GM23338 (cell line): ENCODE measurements around the gene RAD23B. TPM values are rescaled to one million over a fixed set of nuclear protein-coding genes. Genes with fewer than 3 reads are reported as not detected.

Experiments
- ATAC-seq: fragments of 200-7000 bp; cut with Tn5 transposase; 3 replicates; pipeline ENCODE4 v1.9.1; 2020
- DNase-seq: peaks from one replicate; pipeline ENCODE4 v3.0.0-alpha.2; 2015; ENCODE audit warnings: low spot score
- H2AFZ ChIP-seq: fragments of 200-600 bp; sonication (generic); 2 replicates; pipeline ENCODE4 v1.8.0; 2016; ENCODE audit warnings: antibody characterized with exemption, mild to moderate bottlenecking, moderate library complexity
- H3F3A ChIP-seq: fragments of 200-600 bp; sonication (generic); replicated peaks from 2 replicates; pipeline ENCODE4 v1.8.0; 2017; ENCODE audit warnings: antibody characterized with exemption, mixed run types, low read depth
- H3K27ac ChIP-seq: fragments of 200-600 bp; sonication (generic); 2 replicates; pipeline ENCODE4 v1.6.1; 2016; ENCODE audit warnings: low read depth
- H3K27me3 ChIP-seq: fragments of 200-600 bp; sonication (generic); 2 replicates; pipeline ENCODE4 v1.8.0; 2016; ENCODE audit warnings: mild to moderate bottlenecking, mixed run types, moderate library complexity; ENCODE audit not compliant: insufficient read depth
- H3K36me3 ChIP-seq: fragments of 200-600 bp; sonication (generic); 2 replicates; pipeline ENCODE4 v1.8.0; 2016; ENCODE audit warnings: mild to moderate bottlenecking; ENCODE audit not compliant: insufficient read depth
- H3K4me1 ChIP-seq: fragments of 200-600 bp; sonication (generic); 2 replicates; pipeline ENCODE4 v1.8.0; 2016; ENCODE audit warnings: mild to moderate bottlenecking, moderate library complexity; ENCODE audit not compliant: insufficient read depth
- H3K4me2 ChIP-seq: fragments of 200-600 bp; sonication (generic); 2 replicates; pipeline ENCODE4 v1.7.1; 2017; ENCODE audit warnings: mixed run types
- H3K4me3 ChIP-seq: fragments of 200-600 bp; sonication (generic); 2 replicates; pipeline ENCODE4 v1.6.1; 2016; ENCODE audit warnings: mixed run types
- H3K79me2 ChIP-seq: fragments of 200-600 bp; sonication (generic); replicated peaks from 2 replicates; pipeline ENCODE4 v1.8.0; 2017; ENCODE audit warnings: mild to moderate bottlenecking; ENCODE audit not compliant: insufficient read depth
- H3K9me2 ChIP-seq: fragments of 200-600 bp; sonication (generic); 2 replicates; pipeline ENCODE4 v1.8.0; 2017; ENCODE audit not compliant: insufficient read depth
- H4K20me1 ChIP-seq: fragments of 200-600 bp; sonication (generic); replicated peaks from 2 replicates; pipeline ENCODE4 v1.8.0; 2017; ENCODE audit warnings: mild to moderate bottlenecking; ENCODE audit not compliant: insufficient read depth
- H3K27ac Mint-ChIP-seq: 2 replicates; pipeline ENCODE4 v1.8.0; 2020; ENCODE audit warnings: inconsistent platforms, mild to moderate bottlenecking, moderate library complexity, mixed read lengths
- H3K27me3 Mint-ChIP-seq: 3 replicates; pipeline ENCODE4 v1.8.0; 2022; ENCODE audit warnings: low read depth, mild to moderate bottlenecking, moderate library complexity, mixed read lengths, inconsistent platforms; ENCODE audit not compliant: insufficient read depth, poor library complexity
- H3K36me3 Mint-ChIP-seq: 3 replicates; pipeline ENCODE4 v1.8.0; 2021; ENCODE audit warnings: low read depth, mild to moderate bottlenecking, inconsistent platforms, moderate library complexity, mixed read lengths
- H3K4me1 Mint-ChIP-seq: 3 replicates; pipeline ENCODE4 v1.8.0; 2020; ENCODE audit warnings: mild to moderate bottlenecking, inconsistent platforms, mixed read lengths
- H3K4me3 Mint-ChIP-seq: 3 replicates; pipeline ENCODE4 v1.8.0; 2021; ENCODE audit warnings: moderate library complexity, mild to moderate bottlenecking, inconsistent platforms, mixed read lengths
- H3K9me3 Mint-ChIP-seq: 3 replicates; pipeline ENCODE4 v1.8.0; 2020; ENCODE audit warnings: moderate library complexity, mild to moderate bottlenecking, inconsistent platforms, mixed read lengths
- CREB1 ChIP-seq: fragments of 250-450 bp; sonication (Bioruptor Pico); IDR thresholded peaks from 2 replicates; pipeline ENCODE4 v1.5.0; 2020; ENCODE audit warnings: low read depth, mild to moderate bottlenecking, moderate library complexity
- EZH2 ChIP-seq: fragments of 200-600 bp; sonication (generic); IDR thresholded peaks from one replicate; pipeline ENCODE4 v1.8.0; 2017; ENCODE audit warnings: antibody characterized with exemption, mild to moderate bottlenecking, low read depth; ENCODE audit not compliant: unreplicated experiment
- EZH2phosphoT487 ChIP-seq: fragments of 200-600 bp; sonication (generic); IDR thresholded peaks from one replicate; pipeline ENCODE4 v1.8.1; 2018; ENCODE audit warnings: antibody characterized with exemption; ENCODE audit not compliant: unreplicated experiment
- JUNB ChIP-seq: IDR thresholded peaks from one replicate; pipeline ENCODE4 v1.6.1; 2016; ENCODE audit warnings: antibody characterized with exemption; ENCODE audit not compliant: unreplicated experiment
- NANOG ChIP-seq: IDR thresholded peaks from 2 replicates; pipeline ENCODE4 v1.6.1; 2016; ENCODE audit warnings: antibody characterized with exemption, borderline replicate concordance
- POLR2AphosphoS5 ChIP-seq: IDR thresholded peaks from 2 replicates; pipeline ENCODE4 v1.6.1; 2016; ENCODE audit warnings: antibody characterized with exemption, low read depth
- REST ChIP-seq: IDR thresholded peaks from one replicate; pipeline ENCODE4 v1.6.1; 2018; ENCODE audit warnings: antibody characterized with exemption; ENCODE audit not compliant: unreplicated experiment
- STAT1 ChIP-seq: IDR thresholded peaks from one replicate; pipeline ENCODE4 v1.6.1; 2016; ENCODE audit warnings: antibody characterized with exemption; ENCODE audit not compliant: unreplicated experiment
- ZNF114 ChIP-seq: fragments of 250-450 bp; sonication (Bioruptor Pico); IDR thresholded peaks from 2 replicates; pipeline ENCODE4 v1.5.0; 2020; ENCODE audit warnings: mild to moderate bottlenecking, moderate library complexity
- ZNF331 ChIP-seq: fragments of 250-450 bp; sonication (Bioruptor Pico); IDR thresholded peaks from 2 replicates; pipeline ENCODE4 v1.5.0; 2020; ENCODE audit warnings: low read depth, mild to moderate bottlenecking, moderate library complexity
- ZNF462 ChIP-seq: fragments of 250-450 bp; sonication (Bioruptor Pico); IDR thresholded peaks from 2 replicates; pipeline ENCODE4 v1.5.0; 2020; ENCODE audit warnings: mild to moderate bottlenecking, moderate library complexity
- polyA plus RNA-seq: library from polyadenylated mRNA; unstranded; fragments of >200 nt; fragmentation: Nextera tagmentation; extraction: Ambion mirVana; gene quantifications from 2 replicates; pipeline ENCODE4 v1.2.1, GENCODE V29; 2016
- total RNA-seq: library from RNA; depleted of rRNA; stranded (reverse); fragments of >200 nt; shearing (Covaris generic); gene quantifications from 2 replicates; pipeline ENCODE4 v1.2.3, GENCODE V29; 2014
- TF ChIP-seq, protein P1 (sequence below), 2 experiments: fragments of 200-600 bp in 1 of 2; sonication (generic) in 1 of 2; conservative IDR thresholded peaks; 2 replicates each; pipeline versions ENCODE4 v1.5.1 to v1.6.1; 2016 to 2017; ENCODE audit warnings: antibody characterized with exemption in 2 of 2, low read depth in 2 of 2, mild to moderate bottlenecking in 2 of 2, moderate library complexity in 1 of 2
- TF ChIP-seq, protein P2 (sequence below): IDR thresholded peaks from 2 replicates; pipeline ENCODE4 v1.6.1; 2016; ENCODE audit warnings: antibody characterized with exemption

Gene RAD23B
- total and polyA plus RNA-seq, 2 experiments from 2014 or later: 31.1 to 137 TPM

DNA sequence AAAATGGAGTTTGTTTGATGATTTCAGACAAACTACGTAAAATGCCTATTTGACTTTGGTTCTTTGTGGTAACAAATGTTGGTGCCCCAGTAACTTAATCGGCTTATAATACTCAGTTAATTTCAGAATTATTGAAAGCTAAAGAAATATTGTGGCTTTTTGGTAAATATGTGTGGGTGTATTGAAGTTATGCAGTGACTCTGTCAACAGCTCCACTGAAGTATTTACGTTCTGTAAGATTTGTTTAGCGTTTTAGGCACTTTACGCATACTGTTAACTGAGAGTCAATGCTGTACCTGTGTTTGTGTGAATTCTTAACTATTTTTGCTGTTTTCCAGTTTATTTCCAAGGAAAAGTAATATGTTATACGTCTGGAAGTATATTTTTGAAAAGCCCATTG is 2.2 kb downstream of the RAD23B start:
- Histone ChIP-seq H3K9me2 (no peaks in the 10 kb centered on the region), H3K4me2 (peak overlapping the region; percentile 81), H3K79me2 (peaks cover 73% of the 10 kb centered on the region), H3K4me1 (peaks cover 50% of the 10 kb centered on the region), H3K27me3 (no peaks in the 10 kb centered on the region), H3F3A (no peaks in the 10 kb centered on the region), H3K4me3 (peak overlapping the region; percentile 60), H2AFZ (no peak overlapping the region), H3K36me3 (no peaks in the 10 kb centered on the region), H4K20me1 (peaks cover 42% of the 10 kb centered on the region), H3K27ac (no peak overlapping the region)
- ATAC-seq: no peak
- DNase-seq: no peak
- peak overlapping the region; percentile 92 for H3K4me3 Mint-ChIP-seq
- H3K36me3 Mint-ChIP-seq: peaks cover 15% of the 10 kb centered on the region
- H3K4me1 Mint-ChIP-seq: peaks cover 46% of the 10 kb centered on the region
- no peak overlapping the region for H3K27ac Mint-ChIP-seq
- peaks cover 7% of the 10 kb centered on the region for H3K27me3 Mint-ChIP-seq
- no peaks in the 10 kb centered on the region for H3K9me3 Mint-ChIP-seq
- TF ChIP-seq, protein P1, sequence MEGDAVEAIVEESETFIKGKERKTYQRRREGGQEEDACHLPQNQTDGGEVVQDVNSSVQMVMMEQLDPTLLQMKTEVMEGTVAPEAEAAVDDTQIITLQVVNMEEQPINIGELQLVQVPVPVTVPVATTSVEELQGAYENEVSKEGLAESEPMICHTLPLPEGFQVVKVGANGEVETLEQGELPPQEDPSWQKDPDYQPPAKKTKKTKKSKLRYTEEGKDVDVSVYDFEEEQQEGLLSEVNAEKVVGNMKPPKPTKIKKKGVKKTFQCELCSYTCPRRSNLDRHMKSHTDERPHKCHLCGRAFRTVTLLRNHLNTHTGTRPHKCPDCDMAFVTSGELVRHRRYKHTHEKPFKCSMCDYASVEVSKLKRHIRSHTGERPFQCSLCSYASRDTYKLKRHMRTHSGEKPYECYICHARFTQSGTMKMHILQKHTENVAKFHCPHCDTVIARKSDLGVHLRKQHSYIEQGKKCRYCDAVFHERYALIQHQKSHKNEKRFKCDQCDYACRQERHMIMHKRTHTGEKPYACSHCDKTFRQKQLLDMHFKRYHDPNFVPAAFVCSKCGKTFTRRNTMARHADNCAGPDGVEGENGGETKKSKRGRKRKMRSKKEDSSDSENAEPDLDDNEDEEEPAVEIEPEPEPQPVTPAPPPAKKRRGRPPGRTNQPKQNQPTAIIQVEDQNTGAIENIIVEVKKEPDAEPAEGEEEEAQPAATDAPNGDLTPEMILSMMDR (conservative IDR thresholded peaks at IDR 0.05; ENCODE audit: low read depth in 2 of 2): no peak
- TF ChIP-seq STAT1: no peak
- TF ChIP-seq JUNB: no peak
- no peak for TF ChIP-seq ZNF331 (CRISPR knock-in tag)
- TF ChIP-seq REST: no peak
- no peak for TF ChIP-seq ZNF462 (CRISPR knock-in tag)
- TF ChIP-seq EZH2: no peak
- no peak for TF ChIP-seq EZH2phosphoT487
- no peak for TF ChIP-seq POLR2AphosphoS5
- no peak for TF ChIP-seq NANOG
- TF ChIP-seq ZNF114: no peak
- TF ChIP-seq, protein P2, sequence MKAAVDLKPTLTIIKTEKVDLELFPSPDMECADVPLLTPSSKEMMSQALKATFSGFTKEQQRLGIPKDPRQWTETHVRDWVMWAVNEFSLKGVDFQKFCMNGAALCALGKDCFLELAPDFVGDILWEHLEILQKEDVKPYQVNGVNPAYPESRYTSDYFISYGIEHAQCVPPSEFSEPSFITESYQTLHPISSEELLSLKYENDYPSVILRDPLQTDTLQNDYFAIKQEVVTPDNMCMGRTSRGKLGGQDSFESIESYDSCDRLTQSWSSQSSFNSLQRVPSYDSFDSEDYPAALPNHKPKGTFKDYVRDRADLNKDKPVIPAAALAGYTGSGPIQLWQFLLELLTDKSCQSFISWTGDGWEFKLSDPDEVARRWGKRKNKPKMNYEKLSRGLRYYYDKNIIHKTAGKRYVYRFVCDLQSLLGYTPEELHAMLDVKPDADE: no peak
- no peak for TF ChIP-seq CREB1 (CRISPR knock-in tag)
